ENCODE data around the gene HERC6.
"Not testable (repeated sequence)": the region's sequence is repeated elsewhere in the genome, so short reads cannot be mapped to it uniquely, and the experiment has no call there.

DNA sequence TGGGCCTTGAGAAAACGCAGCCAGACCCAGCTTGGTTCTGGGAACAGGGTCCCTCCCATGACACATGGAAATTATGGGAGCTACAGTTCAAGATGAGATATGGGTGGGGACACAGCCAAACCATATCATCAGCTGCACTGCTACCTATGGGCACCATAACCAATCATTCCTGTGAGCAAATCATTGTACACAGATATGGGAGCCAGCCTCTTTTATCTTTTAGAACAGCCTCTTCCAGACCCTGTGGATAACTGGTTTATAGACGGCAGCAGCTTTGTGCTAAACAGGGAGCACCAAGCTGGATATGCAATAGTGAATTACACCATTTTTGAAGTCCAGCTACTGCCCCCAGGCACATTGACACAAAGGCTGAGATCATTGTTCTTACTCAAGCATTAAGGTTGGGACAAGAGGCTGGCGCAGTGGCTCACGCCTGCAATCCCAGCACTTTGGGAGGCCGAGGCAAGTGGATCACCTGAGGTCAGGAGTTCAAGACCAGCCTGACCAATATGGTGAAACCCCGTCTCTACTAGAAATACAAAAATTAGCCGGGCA is 69.6 kb downstream of the HERC6 start:
- TF ChIP-seq, protein P1, sequence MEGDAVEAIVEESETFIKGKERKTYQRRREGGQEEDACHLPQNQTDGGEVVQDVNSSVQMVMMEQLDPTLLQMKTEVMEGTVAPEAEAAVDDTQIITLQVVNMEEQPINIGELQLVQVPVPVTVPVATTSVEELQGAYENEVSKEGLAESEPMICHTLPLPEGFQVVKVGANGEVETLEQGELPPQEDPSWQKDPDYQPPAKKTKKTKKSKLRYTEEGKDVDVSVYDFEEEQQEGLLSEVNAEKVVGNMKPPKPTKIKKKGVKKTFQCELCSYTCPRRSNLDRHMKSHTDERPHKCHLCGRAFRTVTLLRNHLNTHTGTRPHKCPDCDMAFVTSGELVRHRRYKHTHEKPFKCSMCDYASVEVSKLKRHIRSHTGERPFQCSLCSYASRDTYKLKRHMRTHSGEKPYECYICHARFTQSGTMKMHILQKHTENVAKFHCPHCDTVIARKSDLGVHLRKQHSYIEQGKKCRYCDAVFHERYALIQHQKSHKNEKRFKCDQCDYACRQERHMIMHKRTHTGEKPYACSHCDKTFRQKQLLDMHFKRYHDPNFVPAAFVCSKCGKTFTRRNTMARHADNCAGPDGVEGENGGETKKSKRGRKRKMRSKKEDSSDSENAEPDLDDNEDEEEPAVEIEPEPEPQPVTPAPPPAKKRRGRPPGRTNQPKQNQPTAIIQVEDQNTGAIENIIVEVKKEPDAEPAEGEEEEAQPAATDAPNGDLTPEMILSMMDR (IDR thresholded peaks at IDR 0.05) = not testable (repeated sequence)
- TF ChIP-seq POLR2A (IDR thresholded peaks at IDR 0.05) = not testable (repeated sequence)
